Stimulated activated CD8-positive, alpha-beta memory T cell treated with anti-CD3 and anti-CD28 coated beads, Interleukin-7, amount 100 ng/mL, for 24 hours (primary cell): ENCODE results near the gene PSMC3.
A peak's percentile ranks its signal among the peaks of the same experiment; 100 is the strongest.

Source experiments
- DNase-seq: peaks from one replicate; pipeline ENCODE4 v3.0.0-alpha.2; 2020; ENCODE audit warnings: low read depth

PSMC3 gene

DNA sequence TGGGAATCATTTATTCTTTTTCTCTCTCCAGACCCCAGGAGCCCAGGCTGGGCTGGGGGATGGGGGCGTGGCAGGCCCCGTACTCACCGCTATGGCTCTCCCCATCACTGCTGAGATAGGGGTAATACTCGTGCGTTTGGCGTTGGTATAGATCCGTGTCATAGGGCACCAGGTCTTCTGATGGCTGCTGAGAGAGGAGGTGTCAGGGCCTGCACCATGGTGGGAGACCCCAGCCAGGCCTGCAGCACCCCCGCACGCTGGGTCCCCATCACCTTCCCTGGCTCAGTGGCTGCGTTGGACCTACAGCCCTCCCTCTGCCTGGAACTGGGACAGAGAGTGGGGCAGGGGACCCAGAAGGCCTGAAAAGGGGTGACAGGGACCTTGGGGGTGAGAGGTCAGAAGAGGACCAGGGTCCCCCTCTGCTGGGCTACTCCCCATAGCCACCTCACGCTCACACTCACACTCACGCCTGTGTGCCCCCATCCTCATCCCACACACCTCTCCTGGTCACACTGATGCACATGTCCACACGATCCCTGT, 50.6 kb downstream of the PSMC3 start:
- DNase-seq: no peak

DNA sequence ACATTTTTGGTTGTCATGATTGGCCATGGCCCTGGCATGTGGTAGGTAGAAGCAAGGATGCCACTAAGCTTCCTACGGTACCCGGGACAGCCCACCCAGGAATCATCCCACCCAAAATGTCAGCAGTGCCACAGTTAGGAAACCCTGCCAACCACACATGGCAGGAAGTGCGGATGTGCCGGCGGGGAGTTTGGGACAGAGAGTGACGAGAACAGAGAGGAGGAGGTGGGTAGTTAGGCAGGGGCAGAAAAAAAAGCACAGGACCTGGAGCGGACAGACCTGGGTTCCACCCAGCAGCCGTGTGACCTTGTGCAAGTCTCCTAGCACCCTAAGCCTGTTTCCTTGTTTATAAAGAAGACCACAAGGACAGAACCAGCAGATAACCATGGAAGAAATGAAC, 51.2 kb downstream of the PSMC3 start:
- DNase-seq: no peak

DNA sequence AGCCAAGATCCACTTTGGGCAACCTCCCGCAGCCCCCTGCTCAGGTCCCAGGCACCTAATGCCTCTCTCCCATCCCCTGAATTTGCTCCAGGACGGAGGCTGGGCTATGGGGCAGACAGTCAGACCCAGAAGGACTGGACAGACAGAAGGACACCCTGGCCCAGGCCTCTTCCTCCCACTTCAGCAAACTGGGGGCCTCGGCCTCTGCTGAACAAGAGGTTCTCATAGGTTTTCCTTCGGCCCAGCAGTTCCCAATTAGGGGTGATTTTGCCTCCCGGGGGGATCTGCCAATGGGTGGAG, 51.6 kb downstream of the PSMC3 start:
- DNase-seq: no peak

DNA sequence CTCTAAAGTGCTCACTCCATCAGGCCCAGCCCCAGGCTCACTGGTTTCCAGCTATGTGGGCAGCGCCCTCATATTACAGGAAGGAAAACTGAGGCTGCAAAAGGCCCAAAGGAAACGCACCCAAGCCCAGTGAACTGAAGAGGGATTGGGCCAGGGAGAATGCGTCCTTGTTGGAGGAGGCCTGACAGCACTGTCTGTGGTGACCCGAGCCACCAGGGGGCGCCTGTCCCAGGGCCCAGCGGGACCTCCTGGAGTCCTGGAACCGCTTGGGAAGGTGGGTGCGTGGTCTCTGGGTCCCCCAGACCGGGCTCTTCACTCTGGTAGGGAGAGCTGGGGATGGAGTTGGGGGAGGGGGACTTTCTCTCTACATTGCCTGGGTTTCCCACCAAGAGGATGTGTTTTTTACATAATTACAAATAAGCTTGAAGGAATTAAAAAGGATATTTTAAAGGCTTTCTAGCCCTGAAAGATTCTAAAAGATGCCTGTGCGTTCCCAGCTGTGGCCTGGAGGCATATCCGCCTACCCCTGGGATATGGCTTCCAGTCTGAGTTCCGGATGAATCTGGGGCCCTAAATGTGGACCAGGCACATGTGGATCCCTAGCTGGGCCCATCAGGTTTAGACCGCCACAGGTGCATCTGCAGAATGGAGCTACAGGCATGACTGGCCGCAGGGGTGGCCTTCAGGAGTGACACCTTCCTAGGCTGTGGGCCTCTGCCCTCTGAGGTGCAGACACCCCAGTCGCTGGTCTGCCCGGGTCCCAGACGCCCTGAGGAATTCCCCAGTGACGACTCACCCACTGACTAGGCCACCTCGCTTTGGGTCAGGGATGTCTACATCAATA, 52.1 kb downstream of the PSMC3 start:
- DNase-seq: peak; percentile 74

DNA sequence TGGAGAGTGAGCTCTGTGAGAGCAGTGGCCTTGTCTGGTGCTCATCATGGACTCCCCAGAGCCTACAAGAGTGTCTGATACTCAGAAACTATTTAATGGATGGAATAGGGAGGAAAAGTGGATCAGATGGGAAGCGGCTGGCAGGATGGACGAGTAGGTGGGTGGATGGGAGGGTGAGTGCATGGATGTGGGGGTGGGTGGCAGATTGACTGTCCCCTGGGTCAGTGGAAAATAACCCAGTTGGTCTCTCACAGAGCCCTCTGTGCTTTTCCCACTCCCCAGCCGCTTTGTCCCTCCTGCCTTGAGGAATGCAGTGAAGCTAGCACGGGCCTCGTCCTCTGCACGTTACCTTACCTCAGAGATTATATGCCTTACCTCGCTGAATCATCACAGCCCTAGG, 53.8 kb downstream of the PSMC3 start:
- no peak for DNase-seq

DNA sequence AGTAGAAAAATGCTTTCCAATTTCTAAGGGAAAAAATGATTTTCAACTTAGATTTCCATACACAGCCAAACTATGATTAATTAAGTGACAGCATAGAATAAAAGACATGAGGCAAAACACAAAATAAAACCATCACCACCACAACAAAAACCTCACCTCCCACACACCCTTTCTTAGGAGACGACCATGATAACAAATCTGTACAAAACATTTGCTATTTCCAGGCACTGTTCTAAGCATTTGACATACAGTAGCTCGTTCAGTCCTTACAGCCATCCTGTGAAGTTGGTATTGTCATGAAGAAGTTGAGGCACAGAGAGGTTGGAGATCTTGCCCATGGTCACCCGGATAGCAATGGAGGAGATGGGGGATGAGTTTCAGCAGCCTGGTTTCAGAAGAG, 56.6 kb downstream of the PSMC3 start:
- DNase-seq: no peak
